Activated T-helper 1 cell treated with anti-CD3 and anti-CD28 coated beads, Interleukin-12 subunit alpha, Interleukin-12 subunit beta, Interleukin-2, Interleukin-4 antibody, amounts not matched to agents 30 ng/mL and 10 ng/mL and 1 ng/mL, durations not matched to agents 14 hours and 24 hours and 36 hours (primary cell): ENCODE measurements around the gene CNP. TPM values are rescaled to one million over a fixed set of nuclear protein-coding genes. Genes with fewer than 3 reads are reported as not detected.

Experiments
- DNase-seq: peaks from one replicate; pipeline ENCODE4 v3.0.0; 2021; ENCODE audit warnings: low spot score
- H3K27ac Mint-ChIP-seq: one replicate; pipeline ENCODE4 v1.8.0; 2021; ENCODE audit warnings: mild to moderate bottlenecking, mixed read lengths
- H3K27me3 Mint-ChIP-seq: one replicate; pipeline ENCODE4 v1.8.0; 2022; ENCODE audit warnings: mild to moderate bottlenecking, moderate library complexity, mixed read lengths; ENCODE audit not compliant: insufficient read depth
- H3K36me3 Mint-ChIP-seq: one replicate; pipeline ENCODE4 v1.8.0; 2021; ENCODE audit warnings: low read depth, mixed read lengths
- H3K4me1 Mint-ChIP-seq: one replicate; pipeline ENCODE4 v1.8.0; 2021; ENCODE audit warnings: low read depth, mixed read lengths
- H3K4me3 Mint-ChIP-seq: one replicate; pipeline ENCODE4 v1.8.0; 2021; ENCODE audit warnings: mild to moderate bottlenecking, moderate library complexity, mixed read lengths
- H3K9me3 Mint-ChIP-seq: one replicate; pipeline ENCODE4 v1.8.0; 2021; ENCODE audit warnings: mixed read lengths
- intact Hi-C: fragments of 100-400 bp; cut with micrococcal nuclease; formaldehyde crosslinking; loops from one replicate; pipeline ENCODE4 v1.15.1; 2024
- total RNA-seq: library from RNA; stranded (reverse); gene quantifications from 2 replicates; pipeline ENCODE4 v1.2.3, GENCODE V29; 2022

Gene CNP
- total RNA-seq, 1 donor from 2014 or later, result 89.8 TPM

GRCh38 chr17:41970901-41971331 is 4.3 kb downstream of the CNP start:
- Mint-ChIP-seq H3K4me1 (peaks cover 24% of the 10 kb centered on the region), H3K9me3 (no peaks in the 10 kb centered on the region), H3K27me3 (no peaks in the 10 kb centered on the region), H3K27ac (peak overlapping the region; percentile 44), H3K36me3 (peaks cover 30% of the 10 kb centered on the region), H3K4me3 (no peak overlapping the region)
- intact Hi-C loops, result no loop called here
- no peak for DNase-seq

GRCh38 chr17:41971721-41972523 is 5.3 kb downstream of the CNP start:
- peaks cover 37% of the 10 kb centered on the region for H3K36me3 Mint-ChIP-seq
- H3K27ac Mint-ChIP-seq, result no peak overlapping the region
- H3K9me3 Mint-ChIP-seq, result no peaks in the 10 kb centered on the region
- H3K4me1 Mint-ChIP-seq, result peaks cover 22% of the 10 kb centered on the region
- H3K4me3 Mint-ChIP-seq, result no peak overlapping the region
- intact Hi-C loops, result no loop called here
- no peak for DNase-seq
- H3K27me3 Mint-ChIP-seq, result no peaks in the 10 kb centered on the region

- Mint-ChIP-seq H3K27ac (no peak overlapping the region), H3K27me3 (no peaks in the 10 kb centered on the region), H3K4me1 (peaks cover 16% of the 10 kb centered on the region), H3K36me3 (peaks cover 41% of the 10 kb centered on the region), H3K4me3 (no peak overlapping the region), H3K9me3 (no peaks in the 10 kb centered on the region)
- DNase-seq, result no peak
- intact Hi-C loops, result no loop called here
Observed at GRCh38 chr17:41972571-41973407, 6.2 kb downstream of the CNP start.

GRCh38 chr17:41973408-41973811 is 6.8 kb downstream of the CNP start:
- no peaks in the 10 kb centered on the region for H3K9me3 Mint-ChIP-seq
- H3K4me3 Mint-ChIP-seq, result no peak overlapping the region
- no peak overlapping the region for H3K27ac Mint-ChIP-seq
- intact Hi-C loops, result no loop called here
- H3K36me3 Mint-ChIP-seq, result peaks cover 46% of the 10 kb centered on the region
- no peak for DNase-seq
- H3K4me1 Mint-ChIP-seq, result peaks cover 10% of the 10 kb centered on the region
- no peaks in the 10 kb centered on the region for H3K27me3 Mint-ChIP-seq

- Mint-ChIP-seq H3K9me3 (no peaks in the 10 kb centered on the region), H3K27me3 (no peaks in the 10 kb centered on the region), H3K4me3 (no peak overlapping the region), H3K36me3 (peaks cover 46% of the 10 kb centered on the region), H3K27ac (no peak overlapping the region), H3K4me1 (peaks cover 10% of the 10 kb centered on the region)
- DNase-seq, result no peak
- intact Hi-C loops, result no loop called here
Observed at GRCh38 chr17:41974031-41974430, 7.4 kb downstream of the CNP start.

- Mint-ChIP-seq H3K9me3 (no peaks in the 10 kb centered on the region), H3K27ac (no peak overlapping the region), H3K27me3 (no peaks in the 10 kb centered on the region), H3K4me1 (peaks cover 10% of the 10 kb centered on the region), H3K36me3 (peaks cover 42% of the 10 kb centered on the region), H3K4me3 (no peak overlapping the region)
- no peak for DNase-seq
- intact Hi-C loops, result no loop called here
Observed at GRCh38 chr17:41974658-41975057, 8.1 kb downstream of the CNP start.

GRCh38 chr17:41975099-41976083 is 8.8 kb downstream of the CNP start:
- H3K4me3 Mint-ChIP-seq, result no peak overlapping the region
- H3K9me3 Mint-ChIP-seq, result no peaks in the 10 kb centered on the region
- H3K27ac Mint-ChIP-seq, result no peak overlapping the region
- intact Hi-C loops, result no loop called here
- peaks cover 10% of the 10 kb centered on the region for H3K4me1 Mint-ChIP-seq
- no peaks in the 10 kb centered on the region for H3K27me3 Mint-ChIP-seq
- no peak for DNase-seq
- peaks cover 44% of the 10 kb centered on the region for H3K36me3 Mint-ChIP-seq

GRCh38 chr17:41976142-41976768 is 9.7 kb downstream of the CNP start:
- peaks cover 49% of the 10 kb centered on the region for H3K36me3 Mint-ChIP-seq
- no peak overlapping the region for H3K4me3 Mint-ChIP-seq
- no peak overlapping the region for H3K27ac Mint-ChIP-seq
- H3K9me3 Mint-ChIP-seq, result no peaks in the 10 kb centered on the region
- intact Hi-C loops, result no loop called here
- H3K27me3 Mint-ChIP-seq, result no peaks in the 10 kb centered on the region
- H3K4me1 Mint-ChIP-seq, result peaks cover 6% of the 10 kb centered on the region
- no peak for DNase-seq

GRCh38 chr17:41977991-41978390 is 11.4 kb downstream of the CNP start:
- DNase-seq, result no peak
- Mint-ChIP-seq H3K4me3 (no peak overlapping the region), H3K27ac (no peak overlapping the region), H3K9me3 (no peaks in the 10 kb centered on the region), H3K36me3 (peaks cover 56% of the 10 kb centered on the region), H3K4me1 (no peaks in the 10 kb centered on the region), H3K27me3 (no peaks in the 10 kb centered on the region)
- intact Hi-C loops, result no loop called here

- Mint-ChIP-seq H3K36me3 (peaks cover 59% of the 10 kb centered on the region), H3K27me3 (no peaks in the 10 kb centered on the region), H3K27ac (no peak overlapping the region), H3K4me1 (no peaks in the 10 kb centered on the region), H3K4me3 (no peak overlapping the region), H3K9me3 (no peaks in the 10 kb centered on the region)
- no peak for DNase-seq
- intact Hi-C loops, result no loop called here
Observed at GRCh38 chr17:41982026-41982760, 15.6 kb downstream of the CNP start.

GRCh38 chr17:41984454-41984853 is 17.9 kb downstream of the CNP start:
- peaks cover 68% of the 10 kb centered on the region for H3K36me3 Mint-ChIP-seq
- intact Hi-C loops, result no loop called here

GRCh38 chr17:41985919-41986318 is 19.3 kb downstream of the CNP start:
- peaks cover 64% of the 10 kb centered on the region for H3K36me3 Mint-ChIP-seq
- DNase-seq, result no peak
- no peaks in the 10 kb centered on the region for H3K9me3 Mint-ChIP-seq
- no peak overlapping the region for H3K27ac Mint-ChIP-seq
- H3K4me1 Mint-ChIP-seq, result no peaks in the 10 kb centered on the region
- no peak overlapping the region for H3K4me3 Mint-ChIP-seq
- no peaks in the 10 kb centered on the region for H3K27me3 Mint-ChIP-seq
- intact Hi-C loops, result no loop called here

More at GRCh38 chr17:41984454-41984853, 17.9 kb downstream of the CNP start:
- H3K27ac Mint-ChIP-seq, result no peak overlapping the region
- H3K27me3 Mint-ChIP-seq, result no peaks in the 10 kb centered on the region
- H3K4me3 Mint-ChIP-seq, result no peak overlapping the region
- no peaks in the 10 kb centered on the region for H3K4me1 Mint-ChIP-seq
- H3K9me3 Mint-ChIP-seq, result no peaks in the 10 kb centered on the region
- DNase-seq, result no peak
